HG03025 (cell line): ENCODE measurements around the gene RAB33A.
"Not testable (repeated sequence)": the region's sequence is repeated elsewhere in the genome, so short reads cannot be mapped to it uniquely, and the experiment has no call there.

Experiments
- ATAC-seq: cut with Tn5 transposase; IDR thresholded peaks from one replicate; pipeline ENCODE4 v1.9.1; 2021; ENCODE audit warnings: mild to moderate bottlenecking, moderate library complexity; ENCODE audit not compliant: unreplicated experiment, low FRiP score

RAB33A gene

DNA sequence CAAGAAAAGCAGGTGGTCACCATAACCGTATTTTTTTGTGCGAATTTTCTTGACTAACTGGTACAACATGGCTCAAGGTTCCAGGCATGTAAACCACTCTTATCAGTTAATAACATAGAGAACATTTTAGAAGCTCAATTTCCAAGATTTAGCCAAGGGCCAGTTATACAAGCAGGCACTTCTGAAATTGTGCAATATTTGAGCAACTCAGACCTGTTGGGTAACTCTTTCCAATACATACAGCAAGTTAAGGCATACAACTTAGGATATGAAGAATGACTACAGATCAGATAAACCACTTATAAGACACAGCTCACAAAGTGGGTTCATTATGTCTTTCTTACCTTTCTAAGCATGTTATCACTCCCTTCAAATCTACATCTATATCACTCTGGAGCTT lies 53.0 kb downstream of the RAB33A start:
- ATAC-seq = no peak

DNA sequence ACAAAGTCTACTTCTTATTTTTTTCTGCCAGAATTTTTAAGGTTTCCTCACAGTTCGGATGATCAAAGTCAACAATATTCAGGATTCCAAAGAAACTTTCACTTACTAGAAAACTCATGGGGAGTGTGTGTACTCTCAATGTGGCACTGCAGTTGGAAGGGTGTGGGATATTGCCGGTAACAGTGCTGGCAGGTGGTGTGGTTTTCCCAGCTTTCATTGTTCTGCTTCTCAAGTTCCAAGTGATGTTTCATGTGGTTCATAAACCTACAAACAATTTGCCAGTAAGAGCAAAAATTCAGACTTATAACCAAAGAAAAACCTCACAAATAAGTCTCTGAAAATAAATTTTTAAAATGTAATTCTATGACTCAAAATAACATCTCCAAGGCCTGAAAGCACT lies 57.1 kb downstream of the RAB33A start:
- no peak for ATAC-seq

DNA sequence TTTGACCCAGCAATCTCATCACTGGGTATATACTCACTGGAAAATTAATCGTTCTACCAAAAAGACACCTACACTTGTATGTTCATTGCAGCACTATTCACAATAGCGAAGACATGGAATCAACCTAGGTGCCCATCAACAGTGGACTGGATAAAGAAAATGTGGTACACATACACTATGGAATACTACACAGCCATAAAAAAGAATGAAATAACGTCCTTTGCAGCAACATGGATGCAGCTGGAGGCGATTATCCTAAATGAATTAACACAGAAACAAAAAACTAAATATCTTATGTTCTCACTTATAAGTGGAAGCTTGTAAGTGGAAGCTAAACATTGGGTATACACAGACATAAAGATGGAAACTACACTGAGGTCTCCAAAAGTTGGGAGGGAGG lies 59.4 kb downstream of the RAB33A start:
- not testable (repeated sequence) for ATAC-seq
